ACC112 (cell line): ENCODE results near the gene PNCK.
"Not testable (repeated sequence)": the region's sequence is repeated elsewhere in the genome, so short reads cannot be mapped to it uniquely, and the experiment has no call there.

Experiments used
- H2AFZ ChIP-seq: fragments of 200-600 bp; sonication (generic); one replicate; pipeline ENCODE4 v1.6.0; 2017; ENCODE audit warnings: antibody characterized with exemption, low read length; ENCODE audit not compliant: unreplicated experiment
- H3K27ac ChIP-seq: fragments of 200-600 bp; sonication (generic); 2 replicates; pipeline ENCODE4 v1.5.1; 2014; ENCODE audit warnings: low read depth, mild to moderate bottlenecking, antibody characterized with exemption, low read length, moderate library complexity
- H3K27me3 ChIP-seq: fragments of 200-600 bp; sonication (generic); 2 replicates; pipeline ENCODE4 v1.6.1; 2014; ENCODE audit warnings: mild to moderate bottlenecking, antibody characterized with exemption, low read length, moderate library complexity, mixed read lengths; ENCODE audit not compliant: insufficient read depth
- H3K36me3 ChIP-seq: fragments of 200-600 bp; sonication (generic); 2 replicates; pipeline ENCODE4 v1.6.1; 2016; ENCODE audit warnings: mild to moderate bottlenecking, antibody characterized with exemption, low read length, moderate library complexity, mixed read lengths; ENCODE audit not compliant: insufficient read depth
- H3K4me1 ChIP-seq: fragments of 200-600 bp; sonication (generic); one replicate; pipeline ENCODE4 v1.6.1; 2016; ENCODE audit warnings: low read length, mixed read lengths; ENCODE audit not compliant: insufficient read depth, unreplicated experiment, control insufficient read depth
- H3K4me3 ChIP-seq: fragments of 200-600 bp; sonication (generic); 2 replicates; pipeline ENCODE4 v1.5.1; 2014; ENCODE audit warnings: mild to moderate bottlenecking, low read depth, low read length
- H3K79me2 ChIP-seq: fragments of 200-600 bp; sonication (generic); one replicate; pipeline ENCODE4 v1.6.0; 2016; ENCODE audit warnings: low read length; ENCODE audit not compliant: control insufficient read depth, unreplicated experiment, insufficient read depth

PNCK gene

DNA sequence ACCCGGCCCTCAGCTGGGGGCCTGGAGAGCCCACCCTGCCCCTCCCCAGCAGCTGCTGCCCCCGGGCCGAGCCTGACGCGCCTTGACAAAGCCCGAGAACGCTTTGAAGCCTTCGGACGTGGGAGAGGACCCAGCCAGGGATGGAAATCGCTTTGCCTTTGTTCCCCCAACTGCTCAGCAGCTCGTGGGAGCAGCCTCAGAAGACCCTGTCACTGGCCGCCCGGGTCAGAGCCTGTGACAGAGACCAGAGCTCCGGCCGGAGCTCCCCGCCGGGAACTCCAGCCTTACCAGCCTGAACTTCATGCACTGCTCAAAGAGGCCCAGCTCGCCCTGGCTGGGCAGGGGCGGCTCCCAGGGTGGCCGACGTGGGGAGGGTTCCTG lies 11.5 kb upstream of the PNCK start:
- H2AFZ ChIP-seq, result no peak overlapping the region
- H3K4me1 ChIP-seq, result peaks cover 3% of the 10 kb centered on the region
- H3K4me3 ChIP-seq, result no peak overlapping the region
- no peak overlapping the region for H3K27ac ChIP-seq
- no peaks in the 10 kb centered on the region for H3K27me3 ChIP-seq
- no peaks in the 10 kb centered on the region for H3K36me3 ChIP-seq
- no peaks in the 10 kb centered on the region for H3K79me2 ChIP-seq

DNA sequence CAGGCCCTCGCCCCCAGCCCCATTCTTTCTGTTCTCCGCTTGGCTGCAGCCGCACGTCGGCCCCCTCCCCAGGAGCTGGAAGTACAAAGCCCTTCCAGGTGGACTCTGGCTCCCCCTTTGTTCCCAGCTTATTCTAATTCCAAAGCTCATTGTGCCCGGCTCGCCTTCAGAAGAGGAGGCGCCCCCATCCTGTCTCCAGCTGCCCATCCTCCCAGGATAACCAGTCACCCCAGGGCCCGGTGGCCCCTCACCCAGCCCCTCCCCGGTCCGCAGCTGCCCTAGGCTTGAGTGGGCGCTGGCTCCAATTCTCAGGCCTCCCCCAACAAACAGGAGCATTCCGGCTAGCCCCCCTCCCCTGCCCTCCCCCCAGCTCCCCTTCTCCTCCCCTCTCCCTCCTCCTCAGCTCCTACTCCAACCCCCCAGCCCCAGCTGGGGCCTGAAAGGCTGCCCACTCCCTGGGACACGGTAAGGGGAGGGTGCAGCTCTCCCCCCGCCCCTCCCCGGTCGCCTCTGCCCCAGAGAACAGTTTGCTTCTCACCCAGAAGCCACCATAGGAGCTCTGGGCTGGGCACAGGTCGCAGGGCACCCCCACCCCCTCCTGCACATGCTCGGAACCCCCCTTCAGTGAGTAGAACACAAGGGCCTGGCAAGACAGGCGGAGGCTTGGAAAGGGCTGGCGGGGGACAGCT lies 11.0 kb upstream of the PNCK start:
- H2AFZ ChIP-seq, result no peak overlapping the region
- no peaks in the 10 kb centered on the region for H3K79me2 ChIP-seq
- H3K27me3 ChIP-seq, result no peaks in the 10 kb centered on the region
- H3K27ac ChIP-seq, result no peak overlapping the region
- no peaks in the 10 kb centered on the region for H3K36me3 ChIP-seq
- H3K4me3 ChIP-seq, result no peak overlapping the region
- H3K4me1 ChIP-seq, result no peaks in the 10 kb centered on the region

DNA sequence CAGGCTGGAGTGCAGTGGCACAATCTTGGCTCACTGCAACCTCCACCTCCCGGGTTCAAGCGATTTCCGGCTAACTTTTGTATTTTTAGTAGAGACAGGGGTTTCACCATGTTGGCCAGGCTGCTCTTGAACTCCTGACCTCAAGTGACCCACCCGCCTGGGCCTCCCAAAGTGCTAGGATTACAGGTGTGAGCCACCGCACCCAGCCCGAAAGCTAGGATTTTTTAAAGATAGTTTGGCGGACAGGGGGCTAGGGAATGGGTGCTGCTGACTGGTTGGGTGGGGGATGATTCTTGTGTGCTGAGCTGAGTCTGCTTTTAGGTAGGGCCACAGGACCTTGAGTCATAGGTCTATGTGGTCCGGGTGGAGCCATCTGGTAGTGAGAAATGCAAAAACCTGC lies 9.9 kb upstream of the PNCK start:
- H3K79me2 ChIP-seq, H3K4me1 ChIP-seq, H3K27ac ChIP-seq, H3K4me3 ChIP-seq, H3K36me3 ChIP-seq, H2AFZ ChIP-seq, H3K27me3 ChIP-seq: not testable (repeated sequence)

DNA sequence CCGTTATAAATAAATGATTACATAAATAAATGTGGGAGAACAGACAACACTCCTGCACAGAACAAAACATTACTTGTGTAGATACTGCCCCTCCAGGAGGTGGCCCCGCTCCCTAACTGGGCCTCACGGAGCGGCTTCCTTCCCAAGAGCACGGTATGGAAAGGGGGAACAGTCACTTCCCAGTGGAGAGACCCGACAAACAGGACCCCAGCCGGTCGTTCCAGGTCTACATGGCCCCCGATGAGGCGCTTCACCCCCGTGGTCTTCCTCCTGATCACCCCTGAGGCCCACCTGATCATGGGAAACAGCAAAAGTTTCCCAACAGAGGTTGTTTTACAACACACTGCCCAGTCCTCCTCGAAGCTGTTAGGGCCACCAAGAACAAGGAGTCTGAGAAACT lies 7.6 kb upstream of the PNCK start:
- Histone ChIP-seq H3K4me1 (no peaks in the 10 kb centered on the region), H3K36me3 (no peaks in the 10 kb centered on the region), H3K79me2 (no peaks in the 10 kb centered on the region), H3K27me3 (no peaks in the 10 kb centered on the region), H3K27ac (no peak overlapping the region), H2AFZ (no peak overlapping the region), H3K4me3 (no peak overlapping the region)

DNA sequence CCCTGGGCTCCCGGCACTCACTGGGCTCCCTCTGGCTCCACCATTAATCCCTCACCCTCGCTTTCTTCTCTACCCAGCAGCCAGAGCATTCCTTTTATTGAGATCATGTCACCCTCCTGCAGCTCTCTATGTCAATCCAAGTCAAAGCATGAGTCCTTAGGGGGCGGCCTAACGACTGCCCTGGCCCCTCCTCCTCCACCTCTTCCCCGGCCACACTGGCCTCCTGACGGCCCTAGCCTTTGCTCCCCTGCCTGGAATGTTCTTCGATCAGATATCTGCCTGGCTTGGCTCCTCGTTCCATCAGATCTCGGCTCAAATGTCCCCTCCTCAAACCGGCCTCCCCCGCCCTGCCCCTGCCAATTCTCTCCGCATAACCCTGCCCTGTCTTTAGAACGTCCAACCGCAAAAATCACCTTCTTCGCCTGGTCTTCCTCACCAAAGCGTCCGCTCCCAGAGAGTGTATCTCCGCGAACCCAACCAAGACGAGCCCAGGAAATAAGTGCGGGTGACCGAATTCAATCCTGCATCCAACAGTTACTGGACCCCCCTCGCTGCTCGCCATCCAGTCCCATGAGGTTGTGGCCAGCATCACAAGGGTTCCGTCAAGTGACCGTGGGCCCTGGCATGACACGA lies 722 bp upstream of the PNCK start:
- no peaks in the 10 kb centered on the region for H3K4me1 ChIP-seq
- no peak overlapping the region for H2AFZ ChIP-seq
- H3K79me2 ChIP-seq, result no peaks in the 10 kb centered on the region
- no peaks in the 10 kb centered on the region for H3K36me3 ChIP-seq
- peaks cover 14% of the 10 kb centered on the region for H3K27me3 ChIP-seq
- H3K4me3 ChIP-seq, result no peak overlapping the region
- H3K27ac ChIP-seq, result no peak overlapping the region

DNA sequence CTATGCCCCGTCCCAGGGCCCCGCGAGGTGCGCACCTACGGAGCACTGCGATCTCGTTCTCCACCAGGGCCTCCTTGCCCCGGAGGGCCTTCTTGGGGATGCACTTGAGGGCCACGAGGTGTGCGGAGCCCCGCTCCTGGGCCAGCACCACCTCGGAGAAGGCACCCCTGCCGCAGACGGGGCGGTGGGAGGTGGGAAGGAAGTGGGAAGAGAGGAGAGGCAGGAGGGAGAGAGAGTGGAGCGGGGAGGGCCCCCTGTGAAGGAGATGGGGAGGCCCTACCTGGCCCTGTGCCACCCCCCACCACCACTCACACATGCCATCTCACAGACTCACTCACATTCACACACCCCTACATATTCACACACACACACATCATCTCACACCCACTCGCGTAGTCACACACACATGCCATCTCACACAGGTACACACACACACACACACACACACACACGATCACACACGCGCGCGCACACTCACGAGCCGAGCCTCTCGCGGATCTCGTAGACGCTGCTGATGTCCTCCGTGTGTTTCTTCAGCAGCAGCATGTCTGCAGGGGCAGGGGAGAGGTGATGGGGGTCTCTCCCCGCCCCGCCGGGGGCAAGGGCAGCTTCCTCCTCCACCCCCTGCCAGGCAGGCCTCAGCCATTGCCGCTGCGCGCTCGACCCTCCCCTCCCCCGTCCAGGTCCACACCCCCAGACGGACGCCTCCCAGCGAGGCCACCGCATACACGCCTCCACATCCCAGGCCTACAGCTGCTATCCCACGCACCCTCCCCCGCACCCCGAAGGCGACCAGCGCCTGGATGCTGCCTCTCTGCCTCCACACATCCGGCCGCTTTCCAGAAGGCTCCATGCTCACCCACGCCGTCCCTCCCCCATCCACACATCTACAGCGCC lies 834 bp downstream of the PNCK start:
- Histone ChIP-seq H2AFZ (no peak overlapping the region), H3K4me1 (no peaks in the 10 kb centered on the region), H3K27ac (no peak overlapping the region), H3K79me2 (no peaks in the 10 kb centered on the region), H3K27me3 (peaks cover 14% of the 10 kb centered on the region), H3K4me3 (no peak overlapping the region), H3K36me3 (no peaks in the 10 kb centered on the region)

DNA sequence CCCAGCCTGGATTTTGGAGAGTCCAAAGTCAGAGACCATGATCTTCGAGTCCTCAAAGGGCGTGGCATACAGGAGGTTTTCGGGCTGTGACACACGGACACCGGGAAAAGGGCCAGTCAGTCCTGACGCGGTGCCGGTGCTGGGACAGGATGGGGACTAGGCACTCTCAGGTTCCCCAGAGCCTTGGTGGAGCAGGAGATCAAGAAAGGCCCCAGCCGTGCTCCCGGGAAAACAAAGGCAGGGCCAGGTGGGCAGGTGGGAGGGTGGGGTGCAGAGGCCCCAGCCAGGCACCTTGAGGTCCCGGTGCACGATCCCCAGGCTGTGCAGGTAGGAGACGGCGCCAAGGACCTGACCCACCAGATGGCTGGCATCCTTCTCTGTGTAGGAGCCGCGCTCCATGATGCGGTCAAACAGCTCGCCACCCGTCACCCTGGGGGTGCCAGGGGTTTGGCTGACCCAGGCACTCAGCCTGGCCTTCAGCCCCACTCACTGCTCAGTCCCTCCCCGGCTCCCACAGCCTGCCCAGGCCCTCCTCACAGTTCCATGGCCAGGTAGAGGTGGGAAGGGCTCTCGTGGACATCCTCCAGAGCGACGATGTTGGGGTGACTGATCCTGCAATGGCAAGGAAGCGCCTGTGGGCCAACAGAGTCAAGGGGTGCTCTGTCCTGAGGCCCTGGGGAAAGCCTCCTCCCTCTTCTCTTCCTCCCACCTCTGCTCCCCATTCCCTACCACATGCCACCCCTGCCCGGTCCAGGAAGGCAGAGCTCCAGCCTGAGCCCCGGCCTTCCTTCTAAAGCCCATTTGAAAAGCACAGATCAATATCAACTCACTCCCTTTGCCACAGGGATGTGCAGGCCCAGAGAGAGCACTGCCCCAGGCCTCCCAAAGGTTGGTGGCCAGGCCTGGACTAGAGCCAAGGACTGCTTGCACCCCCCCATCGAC lies 1.8 kb downstream of the PNCK start:
- H3K27ac ChIP-seq, result no peak overlapping the region
- peaks cover 14% of the 10 kb centered on the region for H3K27me3 ChIP-seq
- H3K4me3 ChIP-seq, result no peak overlapping the region
- H3K79me2 ChIP-seq, result no peaks in the 10 kb centered on the region
- H3K36me3 ChIP-seq, result no peaks in the 10 kb centered on the region
- H3K4me1 ChIP-seq, result no peaks in the 10 kb centered on the region
- H2AFZ ChIP-seq, result no peak overlapping the region

DNA sequence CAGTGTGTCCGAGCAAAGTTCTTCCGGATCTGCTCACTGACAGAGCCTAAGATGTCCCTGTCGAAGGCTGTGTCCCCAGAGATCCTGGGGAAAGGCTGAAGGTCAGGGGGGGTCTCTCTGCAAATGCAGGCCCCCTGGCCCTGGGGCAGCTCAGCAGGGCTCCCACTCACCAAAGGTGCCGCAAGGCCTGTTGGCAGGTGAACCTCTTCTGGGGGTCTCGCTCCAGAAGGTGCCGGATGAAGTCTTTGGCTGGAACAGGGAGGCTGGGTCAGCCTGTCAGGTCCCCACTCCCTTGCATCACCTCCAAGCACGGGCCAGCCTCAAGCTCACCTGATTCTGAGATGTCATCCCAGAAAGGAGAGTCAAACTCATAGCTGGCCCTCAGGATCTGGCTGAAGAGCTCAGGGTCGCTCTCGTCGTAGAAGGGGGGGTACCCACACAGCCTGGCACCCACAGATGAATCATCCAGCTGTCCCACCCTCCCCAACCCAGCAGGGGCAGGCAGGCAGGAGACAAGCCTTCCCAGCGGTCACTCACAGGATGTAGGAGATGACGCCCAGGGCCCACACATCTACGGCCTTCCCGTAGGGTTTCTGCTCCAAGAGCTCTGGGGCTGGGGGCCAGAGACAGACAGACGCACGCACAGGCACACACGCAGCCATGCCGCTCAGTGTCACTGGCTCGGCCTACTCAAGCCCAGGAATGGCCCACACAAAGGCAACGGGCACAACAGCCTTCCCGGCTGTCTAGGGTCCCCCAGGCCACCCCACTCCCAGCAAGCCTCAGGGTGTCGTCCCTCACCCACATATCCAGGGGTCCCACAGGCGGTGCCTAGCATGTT lies 2.6 kb downstream of the PNCK start:
- peaks cover 15% of the 10 kb centered on the region for H3K27me3 ChIP-seq
- H3K4me1 ChIP-seq, result no peaks in the 10 kb centered on the region
- H2AFZ ChIP-seq, result no peak overlapping the region
- no peaks in the 10 kb centered on the region for H3K36me3 ChIP-seq
- H3K79me2 ChIP-seq, result no peaks in the 10 kb centered on the region
- no peak overlapping the region for H3K27ac ChIP-seq
- H3K4me3 ChIP-seq, result no peak overlapping the region

DNA sequence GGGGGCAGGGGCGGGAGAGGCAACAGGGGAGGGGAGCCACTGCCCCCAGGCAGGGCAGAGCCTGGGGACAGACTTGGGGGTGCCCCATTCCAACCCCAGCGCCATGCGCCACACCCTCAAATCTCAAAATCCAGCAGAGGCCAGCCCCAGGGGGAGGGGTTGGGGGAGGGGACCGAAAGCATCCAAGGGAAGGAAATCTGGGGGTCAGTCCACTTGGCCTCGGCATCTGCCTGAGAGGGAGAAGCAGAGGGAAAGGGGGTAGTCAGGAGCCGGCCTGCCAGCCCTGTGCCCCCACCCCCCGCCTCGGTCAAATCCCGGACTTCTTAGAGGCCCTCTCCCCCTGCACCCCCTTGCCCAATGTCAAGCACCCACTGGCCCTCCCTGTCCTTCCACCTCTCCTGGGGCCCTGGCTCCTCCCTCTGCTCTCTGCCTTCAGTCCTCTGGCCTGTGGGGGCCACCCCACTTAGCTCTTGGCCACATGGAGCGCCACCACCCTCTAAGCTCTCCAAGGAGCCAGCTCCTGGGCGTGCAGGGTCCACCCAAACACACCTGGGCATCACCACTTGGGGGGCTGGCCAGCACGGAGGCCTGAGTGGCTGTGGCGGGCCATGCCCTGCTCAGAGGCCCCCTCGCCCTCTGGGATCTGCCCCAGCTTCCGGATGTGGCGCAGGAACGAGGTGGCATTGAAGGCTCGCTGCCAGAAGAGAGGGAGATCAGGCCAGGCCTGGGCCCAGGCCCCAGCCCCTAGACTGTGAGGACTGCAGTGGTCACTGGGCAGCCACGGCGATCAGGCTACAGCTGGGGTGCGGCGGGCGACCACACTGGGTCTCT lies 3.5 kb downstream of the PNCK start:
- no peaks in the 10 kb centered on the region for H3K4me1 ChIP-seq
- no peaks in the 10 kb centered on the region for H3K36me3 ChIP-seq
- no peak overlapping the region for H3K4me3 ChIP-seq
- H3K27me3 ChIP-seq, result peaks cover 23% of the 10 kb centered on the region
- no peak overlapping the region for H3K27ac ChIP-seq
- H3K79me2 ChIP-seq, result no peaks in the 10 kb centered on the region
- no peak overlapping the region for H2AFZ ChIP-seq
